Astrocyte of the spinal cord (primary cell): Measurements from ENCODE around the gene RPL35A.

Experiments
- DNase-seq: peaks from one replicate; pipeline ENCODE4 v3.0.0; 2011; ENCODE audit warnings: low read depth, low spot score
- H3K4me3 ChIP-seq: 2 replicates; pipeline ENCODE4 v1.5.1; 2011; ENCODE audit warnings: low read depth, mild to moderate bottlenecking, low read length, moderate library complexity
- CTCF ChIP-seq: IDR thresholded peaks from 2 replicates; pipeline ENCODE4 v1.5.1; 2012; ENCODE audit warnings: low read depth, mild to moderate bottlenecking, low read length, inconsistent platforms
- in situ Hi-C: cut with HindIII; loops from 2 replicates; pipeline ENCODE4 v1.10.0; 2017; ENCODE audit warnings: low sequenced_read_pairs

RPL35A gene

GRCh38 chr3:197970588-197970987 is 20.6 kb downstream of the RPL35A start:
- no peak overlapping the region for H3K4me3 ChIP-seq
- no peak for TF ChIP-seq CTCF
- no peak for DNase-seq
- in situ Hi-C loops, result no loop called here

- no peak overlapping the region for H3K4me3 ChIP-seq
- TF ChIP-seq CTCF, result no peak
- DNase-seq, result no peak
- in situ Hi-C loops, result no loop called here
These were observed 24.0 kb downstream of the RPL35A start for GRCh38 chr3:197974016-197974415.

GRCh38 chr3:197975311-197975710 is 25.3 kb downstream of the RPL35A start:
- H3K4me3 ChIP-seq, result no peak overlapping the region
- in situ Hi-C loops, result no loop called here
- TF ChIP-seq CTCF, result no peak
- no peak for DNase-seq

DNA sequence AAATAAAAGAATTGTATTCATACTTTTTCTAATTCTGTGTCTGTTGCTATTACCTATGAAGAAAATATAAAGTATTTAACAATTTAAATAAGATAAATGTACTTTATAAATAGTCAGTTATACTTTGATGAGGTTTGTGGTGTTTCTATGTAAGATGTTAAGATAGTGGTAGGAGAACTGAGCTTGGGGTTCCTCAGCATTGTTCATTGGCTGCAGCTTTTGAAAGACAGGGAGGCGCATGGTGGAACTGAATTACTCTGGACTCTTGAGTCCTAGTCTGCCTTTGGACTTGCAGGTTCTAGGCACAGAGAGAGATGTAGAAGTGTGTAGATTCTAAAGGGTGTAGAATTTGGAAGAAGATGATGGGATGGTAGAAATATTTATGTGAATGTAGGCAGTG is 33.1 kb downstream of the RPL35A start:
- TF ChIP-seq CTCF, result no peak
- in situ Hi-C loops, result no loop called here
- no peak for DNase-seq
- H3K4me3 ChIP-seq, result no peak overlapping the region

GRCh38 chr3:197989651-197990050 is 39.7 kb downstream of the RPL35A start:
- in situ Hi-C loops, result no loop called here
- TF ChIP-seq CTCF, result no peak
- H3K4me3 ChIP-seq, result no peak overlapping the region
- no peak for DNase-seq

DNA sequence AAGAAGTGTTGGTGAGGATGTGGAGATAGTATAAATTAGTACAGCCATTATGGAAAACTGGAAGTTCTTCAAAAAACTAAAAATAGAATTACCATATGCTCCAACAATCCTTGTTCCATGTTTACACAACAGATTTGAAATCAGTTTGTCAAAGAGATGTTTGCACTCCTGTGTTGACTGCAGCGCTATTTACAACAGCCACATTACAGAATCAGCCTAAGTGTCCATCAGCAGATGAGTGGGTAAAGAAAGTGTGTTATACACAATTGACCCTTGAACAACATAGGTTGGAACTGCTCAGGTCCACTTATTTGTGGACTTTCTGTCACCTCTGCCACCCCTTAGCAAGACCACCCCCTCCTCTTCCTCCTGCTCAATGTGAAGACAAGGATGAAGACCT is 44.7 kb downstream of the RPL35A start:
- no peak for DNase-seq
- in situ Hi-C loops, result no loop called here
- no peak for TF ChIP-seq CTCF
- no peak overlapping the region for H3K4me3 ChIP-seq

- DNase-seq, result no peak
- no peak for TF ChIP-seq CTCF
- in situ Hi-C loops, result no loop called here
- H3K4me3 ChIP-seq, result no peak overlapping the region
These were observed 46.9 kb downstream of the RPL35A start for GRCh38 chr3:197996855-197997254.
